Measurements from ENCODE around the gene CHPT1.
"Not testable (repeated sequence)": the region's sequence is repeated elsewhere in the genome, so short reads cannot be mapped to it uniquely, and the experiment has no call there.

Gene CHPT1

DNA sequence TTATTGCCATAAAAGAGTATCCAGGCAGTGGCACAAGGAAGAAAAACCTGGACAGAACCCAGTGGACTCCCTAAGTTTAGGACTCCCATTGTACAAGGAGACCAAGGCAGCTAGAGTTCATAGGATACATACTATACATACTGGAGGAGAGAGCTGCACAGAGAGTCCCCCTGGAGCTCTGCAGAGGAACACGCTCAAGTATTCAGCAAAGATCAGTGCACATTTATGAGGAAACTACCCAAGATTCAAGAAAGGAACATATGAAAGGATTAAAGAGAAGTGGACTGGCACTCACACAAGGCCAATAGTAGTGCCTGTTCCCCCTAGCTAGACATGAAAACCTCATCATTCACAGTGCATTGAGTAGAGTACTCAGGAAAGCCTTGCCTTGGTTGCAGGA, 43.0 kb upstream of the CHPT1 start:
- H3K4me3 ChIP-seq (ENCODE audit: low read depth, low read length) = no peak overlapping the region
- TF ChIP-seq, protein P1, sequence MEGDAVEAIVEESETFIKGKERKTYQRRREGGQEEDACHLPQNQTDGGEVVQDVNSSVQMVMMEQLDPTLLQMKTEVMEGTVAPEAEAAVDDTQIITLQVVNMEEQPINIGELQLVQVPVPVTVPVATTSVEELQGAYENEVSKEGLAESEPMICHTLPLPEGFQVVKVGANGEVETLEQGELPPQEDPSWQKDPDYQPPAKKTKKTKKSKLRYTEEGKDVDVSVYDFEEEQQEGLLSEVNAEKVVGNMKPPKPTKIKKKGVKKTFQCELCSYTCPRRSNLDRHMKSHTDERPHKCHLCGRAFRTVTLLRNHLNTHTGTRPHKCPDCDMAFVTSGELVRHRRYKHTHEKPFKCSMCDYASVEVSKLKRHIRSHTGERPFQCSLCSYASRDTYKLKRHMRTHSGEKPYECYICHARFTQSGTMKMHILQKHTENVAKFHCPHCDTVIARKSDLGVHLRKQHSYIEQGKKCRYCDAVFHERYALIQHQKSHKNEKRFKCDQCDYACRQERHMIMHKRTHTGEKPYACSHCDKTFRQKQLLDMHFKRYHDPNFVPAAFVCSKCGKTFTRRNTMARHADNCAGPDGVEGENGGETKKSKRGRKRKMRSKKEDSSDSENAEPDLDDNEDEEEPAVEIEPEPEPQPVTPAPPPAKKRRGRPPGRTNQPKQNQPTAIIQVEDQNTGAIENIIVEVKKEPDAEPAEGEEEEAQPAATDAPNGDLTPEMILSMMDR (IDR thresholded peaks at IDR 0.05; ENCODE audit: control insufficient read depth, extremely low read depth, insufficient read depth) = no peak
- DNase-seq (ENCODE audit: low read depth) = no peak

DNA sequence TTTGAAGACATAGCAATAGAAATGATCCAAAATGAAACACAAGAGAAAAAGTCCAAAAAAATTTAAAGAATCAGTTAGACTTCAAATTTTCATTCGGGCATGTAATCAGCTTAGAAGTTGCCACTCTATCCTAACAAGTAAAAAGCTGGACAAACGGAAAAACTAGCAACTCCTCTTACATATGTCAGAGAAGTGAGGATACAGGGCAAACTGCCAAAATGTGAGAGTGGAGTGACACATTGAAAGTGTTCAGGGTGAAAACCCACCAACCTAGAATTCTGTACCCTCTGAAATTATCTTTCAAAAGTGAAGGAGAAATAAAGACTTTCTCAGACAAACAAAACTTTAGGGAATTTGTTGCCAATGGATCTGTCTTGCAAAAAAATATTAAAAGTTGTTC, 42.0 kb upstream of the CHPT1 start:
- TF ChIP-seq, protein P1 (IDR thresholded peaks at IDR 0.05; ENCODE audit: control insufficient read depth, extremely low read depth, insufficient read depth) = no peak
- no peak overlapping the region for H3K4me3 ChIP-seq (ENCODE audit: low read depth, low read length)
- DNase-seq (ENCODE audit: low read depth) = no peak

DNA sequence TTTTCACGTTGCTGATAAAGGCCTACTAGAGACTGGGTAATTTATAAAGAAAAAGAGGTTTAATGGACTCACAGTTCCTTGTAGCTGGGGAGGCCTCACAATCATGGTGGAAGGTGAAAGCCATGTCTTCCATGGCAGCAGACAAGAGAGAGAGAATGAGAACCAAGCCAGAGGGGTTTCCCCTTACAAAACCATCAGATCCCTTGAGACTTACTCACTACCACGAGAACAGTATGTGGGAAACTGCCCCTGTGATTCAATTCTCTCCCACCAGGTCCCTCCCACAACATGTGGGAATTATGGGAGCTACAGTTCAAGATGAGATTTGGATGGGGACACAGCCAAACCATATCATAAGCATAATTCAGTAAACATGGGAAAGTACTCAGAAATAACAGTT, 36.8 kb upstream of the CHPT1 start:
- DNase-seq (ENCODE audit: low read depth); H3K4me3 ChIP-seq (ENCODE audit: low read depth, low read length): not testable (repeated sequence)

DNA sequence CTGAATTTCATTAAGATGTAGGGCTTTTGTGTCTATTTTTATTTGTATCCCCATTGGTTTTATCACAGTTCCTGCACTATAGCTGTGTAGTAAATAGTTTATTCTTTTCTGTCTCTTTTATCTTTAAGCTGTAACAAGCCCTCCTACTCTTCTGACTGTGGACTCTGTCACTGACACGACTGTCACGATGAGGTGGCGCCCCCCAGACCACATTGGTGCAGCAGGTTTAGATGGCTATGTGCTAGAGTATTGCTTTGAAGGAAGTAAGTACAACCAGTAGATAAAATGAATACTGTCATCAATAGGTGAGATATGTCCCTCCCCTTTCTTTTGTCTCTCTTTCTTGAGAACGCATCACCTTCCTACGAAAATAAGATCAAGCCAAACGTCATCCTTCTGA, 34.1 kb upstream of the CHPT1 start:
- no peak for DNase-seq (ENCODE audit: low read depth)
- H3K4me3 ChIP-seq (ENCODE audit: low read depth, low read length) = no peak overlapping the region

DNA sequence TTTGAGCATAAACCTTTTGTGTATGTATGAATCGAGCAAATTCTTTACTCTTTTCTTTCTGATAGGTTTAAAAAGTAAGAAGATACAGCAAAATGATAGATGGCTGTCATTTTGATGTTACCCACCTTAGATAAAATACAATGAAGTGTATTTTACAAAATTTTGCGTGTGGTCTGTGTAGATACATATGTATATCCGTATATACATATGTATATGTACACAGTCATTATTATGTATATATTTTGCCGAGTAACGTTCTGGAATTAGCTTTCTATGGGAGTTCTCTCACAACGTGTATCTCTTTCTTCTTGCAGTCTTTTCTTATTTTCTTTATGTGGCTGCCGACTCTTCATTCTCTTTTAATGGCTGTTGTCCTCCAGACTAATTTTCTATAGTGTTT, 32.4 kb upstream of the CHPT1 start:
- DNase-seq (ENCODE audit: low read depth) = no peak
- TF ChIP-seq, protein P1 (IDR thresholded peaks at IDR 0.05; ENCODE audit: control insufficient read depth, extremely low read depth, insufficient read depth) = no peak
- H3K4me3 ChIP-seq (ENCODE audit: low read depth, low read length) = no peak overlapping the region

More for the DNA sequence above, 34.1 kb upstream of the CHPT1 start:
- TF ChIP-seq, protein P1 (IDR thresholded peaks at IDR 0.05; ENCODE audit: control insufficient read depth, extremely low read depth, insufficient read depth) = no peak

DNA sequence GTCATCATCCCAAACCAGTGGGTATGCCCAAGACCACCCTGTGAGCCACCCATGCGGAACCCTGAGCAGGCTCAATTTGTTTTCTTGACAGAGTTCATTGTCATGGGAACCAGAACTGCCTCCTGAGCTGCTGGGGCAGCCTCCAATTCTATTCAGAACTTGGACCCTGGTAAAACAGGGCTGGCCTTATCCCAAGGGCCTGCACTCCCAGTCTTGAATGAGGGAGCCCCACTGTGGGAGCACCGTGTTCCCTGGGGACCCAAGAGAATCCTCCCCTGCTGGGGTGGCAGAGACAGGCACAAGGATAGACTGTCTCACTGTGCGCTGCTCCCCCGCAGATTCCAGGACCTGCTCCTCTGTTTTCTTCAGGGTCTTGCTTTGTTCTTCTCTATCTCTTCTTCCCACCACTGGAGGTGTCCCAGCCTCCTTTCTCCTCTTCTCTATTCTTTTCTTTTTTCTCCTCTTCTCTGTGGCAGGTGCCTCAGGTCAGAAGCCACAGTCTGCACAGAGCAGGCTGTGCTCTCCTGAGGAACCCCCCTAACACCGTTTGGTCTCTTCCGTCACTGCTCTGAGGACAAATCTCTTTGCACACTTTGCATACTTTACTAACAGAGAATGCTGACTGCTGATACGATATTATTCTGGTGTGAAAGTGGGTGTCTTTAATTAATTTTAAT, 31.2 kb upstream of the CHPT1 start:
- DNase-seq (ENCODE audit: low read depth) = no peak
- TF ChIP-seq, protein P1 (IDR thresholded peaks at IDR 0.05; ENCODE audit: control insufficient read depth, extremely low read depth, insufficient read depth) = no peak
- no peak overlapping the region for H3K4me3 ChIP-seq (ENCODE audit: low read depth, low read length)

DNA sequence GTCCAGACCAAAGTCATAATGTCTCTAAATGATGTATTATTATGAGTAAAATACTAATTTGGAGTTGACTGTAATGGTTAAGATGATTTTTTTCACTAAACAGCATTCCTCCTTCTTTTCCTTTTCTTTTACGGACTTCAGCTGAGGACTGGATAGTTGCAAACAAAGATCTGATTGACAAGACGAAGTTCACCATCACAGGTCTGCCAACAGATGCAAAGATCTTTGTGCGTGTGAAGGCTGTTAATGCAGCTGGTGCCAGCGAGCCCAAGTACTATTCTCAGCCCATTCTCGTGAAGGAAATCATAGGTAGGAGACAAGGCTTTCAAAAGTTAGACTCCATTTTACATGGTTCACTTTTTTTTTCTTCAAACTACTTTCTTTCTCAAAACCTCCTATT, 29.8 kb upstream of the CHPT1 start:
- H3K4me3 ChIP-seq (ENCODE audit: low read depth, low read length) = no peak overlapping the region
- TF ChIP-seq, protein P1 (IDR thresholded peaks at IDR 0.05; ENCODE audit: control insufficient read depth, extremely low read depth, insufficient read depth) = no peak
- no peak for DNase-seq (ENCODE audit: low read depth)

Measured in LNCaP clone FGC (cell line).